Activated naive CD8-positive, alpha-beta T cell treated with anti-CD3 and anti-CD28 coated beads, Interleukin-2, amount 50 U/mL, for 16 hours (primary cell): Measurements from ENCODE around the gene CCDC187.
"Not testable (repeated sequence)": the region's sequence is repeated elsewhere in the genome, so short reads cannot be mapped to it uniquely, and the experiment has no call there.

Experiments
- DNase-seq: peaks from one replicate; pipeline ENCODE4 v3.0.0-alpha.2; 2020; ENCODE audit warnings: low read depth, low spot score

CCDC187 gene

GRCh38 chr9:136239983-136240330 is 63.9 kb downstream of the CCDC187 start:
- no peak for DNase-seq

GRCh38 chr9:136239135-136239982 is 64.5 kb downstream of the CCDC187 start:
- DNase-seq: no peak

DNA sequence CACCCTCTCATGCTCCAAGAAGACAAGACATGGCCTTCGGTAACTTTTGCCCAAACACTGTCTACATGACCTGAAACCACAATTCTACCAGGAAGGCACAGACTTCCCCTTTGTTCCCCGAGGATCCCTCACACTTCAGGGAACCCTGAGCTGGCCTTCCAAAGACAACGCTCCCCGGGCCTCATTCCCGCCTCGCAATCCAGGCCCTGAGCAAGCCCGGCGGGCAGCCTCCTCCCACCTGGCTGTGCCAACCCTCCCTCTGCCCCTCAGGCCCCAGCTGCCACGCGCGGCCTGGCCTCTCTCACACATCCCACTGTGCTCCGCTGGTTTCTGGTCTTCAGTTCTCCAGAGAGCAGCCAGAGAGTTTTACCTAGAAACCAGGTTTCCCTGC is 65.6 kb downstream of the CCDC187 start:
- no peak for DNase-seq

DNA sequence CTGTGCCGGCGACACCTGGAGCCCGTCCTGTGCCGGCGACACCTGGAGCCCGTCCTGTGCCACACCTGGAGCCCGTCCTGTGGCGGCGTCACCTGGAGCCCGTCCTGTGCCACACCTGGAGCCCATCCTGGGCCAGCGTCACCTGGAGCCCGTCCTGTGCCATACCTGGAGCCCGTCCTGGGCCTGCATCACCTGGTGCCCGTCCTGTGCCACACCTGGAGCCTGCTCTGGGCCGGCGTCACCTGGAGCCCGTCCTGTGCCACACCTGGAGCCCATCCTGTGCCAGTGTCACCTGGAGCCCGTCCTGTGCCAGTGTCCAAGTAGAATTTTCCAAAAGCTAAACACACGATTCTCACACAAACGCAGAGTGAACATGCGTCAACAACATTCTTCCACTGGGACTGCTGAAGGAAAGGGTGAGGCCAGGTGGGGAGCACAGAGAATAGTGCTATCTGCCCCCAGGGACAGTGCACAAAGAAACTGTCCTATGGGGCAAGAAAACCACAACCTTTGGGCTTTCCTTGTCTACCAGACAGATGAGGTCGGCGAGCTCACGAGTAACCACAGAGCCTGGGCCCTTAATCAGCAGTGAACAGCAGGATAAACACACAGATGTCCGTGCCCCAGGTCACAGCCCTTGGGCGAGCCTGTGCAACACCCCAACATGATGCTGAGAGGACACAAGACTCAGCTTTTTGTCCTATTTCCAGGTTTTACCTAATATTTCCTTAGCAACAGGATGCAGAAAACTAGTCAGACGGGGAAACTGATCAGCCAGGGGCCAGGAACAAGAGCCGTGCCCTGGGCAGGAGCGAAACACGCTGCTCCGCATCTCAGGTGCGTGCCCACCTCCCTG is 66.2 kb downstream of the CCDC187 start:
- no peak for DNase-seq

GRCh38 chr9:136236471-136237410 is 67.2 kb downstream of the CCDC187 start:
- DNase-seq: not testable (repeated sequence)

DNA sequence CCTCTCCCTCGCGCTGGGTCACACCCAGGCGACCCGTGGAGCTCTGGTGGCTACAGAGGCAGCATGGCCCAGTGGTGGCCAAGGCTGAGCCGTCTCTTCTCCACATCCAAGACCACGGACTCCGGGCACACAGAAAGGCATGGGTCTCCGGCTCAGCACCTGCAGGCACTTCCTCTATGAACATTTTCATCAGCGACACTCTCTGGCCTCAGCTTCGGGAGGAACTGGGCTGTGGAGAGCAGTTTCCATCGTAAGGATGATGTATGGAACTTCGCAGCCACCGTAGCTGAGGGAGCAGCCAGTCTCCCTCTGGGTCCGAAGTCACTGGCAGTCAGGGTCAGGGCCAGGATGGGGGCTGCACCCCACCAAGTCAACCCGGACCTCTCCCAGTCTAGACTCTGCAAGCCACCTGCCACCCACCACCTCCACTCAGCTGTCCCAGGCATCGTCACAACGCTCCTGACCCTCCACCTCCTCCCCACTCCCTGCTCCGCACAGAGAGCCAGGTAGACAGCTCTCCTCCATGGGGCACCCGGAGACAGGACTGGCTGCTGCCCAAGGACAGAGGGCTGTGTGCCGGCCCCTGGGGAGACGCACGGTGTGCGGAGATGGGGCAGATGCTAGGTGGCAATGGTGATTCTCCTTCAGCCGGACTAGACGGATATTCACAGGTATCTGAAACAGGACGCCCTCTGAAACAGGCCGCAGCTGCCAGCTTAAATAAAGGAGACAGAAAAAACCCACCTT is 68.0 kb downstream of the CCDC187 start:
- no peak for DNase-seq

DNA sequence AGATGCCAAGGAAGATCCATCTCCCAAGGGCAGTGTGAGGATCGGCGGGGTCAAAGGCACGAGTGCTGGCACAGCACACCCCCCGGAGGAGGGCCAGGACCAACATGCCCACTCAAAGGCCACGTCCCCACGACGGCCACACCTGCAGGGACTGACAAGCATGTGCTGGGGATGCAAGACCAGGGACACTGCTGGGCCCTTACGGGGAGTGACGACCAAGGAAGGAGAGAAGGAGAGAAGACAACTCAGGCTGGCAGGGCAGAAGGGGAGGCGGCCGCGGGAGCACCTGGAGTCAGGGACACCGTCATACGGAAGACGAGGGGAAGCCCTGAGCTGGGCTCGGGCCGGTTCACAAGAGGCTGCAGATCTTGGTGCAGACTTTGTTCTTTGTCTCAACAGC is 68.7 kb downstream of the CCDC187 start:
- DNase-seq: no peak

GRCh38 chr9:136234597-136234996 is 69.3 kb downstream of the CCDC187 start:
- no peak for DNase-seq

DNA sequence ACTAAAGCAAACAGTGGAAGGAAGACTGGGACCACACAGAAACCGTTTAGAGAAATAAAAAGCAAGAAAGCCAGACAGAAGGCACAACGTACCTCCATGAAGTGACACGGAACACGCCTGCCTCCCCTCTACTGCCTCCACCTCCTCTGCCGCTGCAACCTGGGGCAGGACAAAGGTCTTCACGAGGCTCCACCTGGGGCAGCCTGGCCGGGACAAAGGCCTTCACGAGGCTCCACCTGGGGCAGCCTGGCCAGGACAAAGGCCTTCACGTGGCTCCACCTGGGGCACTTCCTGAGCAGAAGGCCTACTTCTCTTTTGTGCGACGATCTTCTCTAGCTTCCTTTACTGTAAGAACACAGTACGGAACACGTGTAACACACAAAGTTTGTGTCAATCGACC is 70.0 kb downstream of the CCDC187 start:
- DNase-seq: no peak

DNA sequence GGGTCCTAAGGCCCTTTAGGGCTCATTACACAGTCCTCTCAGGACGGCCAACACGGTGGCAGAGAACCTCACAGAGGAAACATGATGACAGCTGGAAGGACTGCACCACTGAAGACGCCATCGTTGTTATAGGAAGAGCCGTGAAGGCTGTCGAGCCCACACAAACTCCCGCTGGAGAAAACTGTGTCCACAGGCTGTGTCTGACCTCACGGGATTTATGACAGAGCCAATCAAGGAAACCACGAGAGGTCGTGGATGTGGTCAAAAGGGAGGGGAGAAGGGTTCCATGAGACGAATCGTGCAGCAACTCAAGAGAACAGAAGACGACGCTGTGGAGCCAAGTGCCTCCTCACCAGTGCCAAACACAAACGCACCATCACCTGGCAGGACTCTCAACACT is 70.5 kb downstream of the CCDC187 start:
- no peak for DNase-seq

- no peak for DNase-seq
These were observed 70.9 kb downstream of the CCDC187 start for GRCh38 chr9:136232969-136233368.

GRCh38 chr9:136231478-136232297 is 72.2 kb downstream of the CCDC187 start:
- DNase-seq: no peak

- no peak for DNase-seq
These were observed 73.1 kb downstream of the CCDC187 start for GRCh38 chr9:136230773-136231172.

DNA sequence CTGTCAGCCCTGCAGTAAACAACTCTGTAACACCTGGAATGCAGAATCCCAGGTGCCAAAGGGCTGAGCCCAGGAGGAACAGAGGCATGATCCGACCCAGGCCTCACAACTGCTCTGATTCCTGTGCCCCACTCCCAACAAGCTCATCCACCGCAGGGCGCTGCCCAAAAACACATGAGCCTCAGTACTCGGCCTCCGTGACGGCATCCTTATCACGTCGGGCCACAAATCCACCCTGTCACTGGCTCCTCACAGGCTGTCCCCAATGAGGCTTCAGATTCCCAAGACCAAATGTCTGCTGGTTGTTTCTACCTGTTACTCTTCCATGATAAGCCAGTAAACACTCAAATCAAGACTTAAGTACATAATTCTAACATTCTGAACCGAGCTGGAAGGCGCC is 73.5 kb downstream of the CCDC187 start:
- no peak for DNase-seq

DNA sequence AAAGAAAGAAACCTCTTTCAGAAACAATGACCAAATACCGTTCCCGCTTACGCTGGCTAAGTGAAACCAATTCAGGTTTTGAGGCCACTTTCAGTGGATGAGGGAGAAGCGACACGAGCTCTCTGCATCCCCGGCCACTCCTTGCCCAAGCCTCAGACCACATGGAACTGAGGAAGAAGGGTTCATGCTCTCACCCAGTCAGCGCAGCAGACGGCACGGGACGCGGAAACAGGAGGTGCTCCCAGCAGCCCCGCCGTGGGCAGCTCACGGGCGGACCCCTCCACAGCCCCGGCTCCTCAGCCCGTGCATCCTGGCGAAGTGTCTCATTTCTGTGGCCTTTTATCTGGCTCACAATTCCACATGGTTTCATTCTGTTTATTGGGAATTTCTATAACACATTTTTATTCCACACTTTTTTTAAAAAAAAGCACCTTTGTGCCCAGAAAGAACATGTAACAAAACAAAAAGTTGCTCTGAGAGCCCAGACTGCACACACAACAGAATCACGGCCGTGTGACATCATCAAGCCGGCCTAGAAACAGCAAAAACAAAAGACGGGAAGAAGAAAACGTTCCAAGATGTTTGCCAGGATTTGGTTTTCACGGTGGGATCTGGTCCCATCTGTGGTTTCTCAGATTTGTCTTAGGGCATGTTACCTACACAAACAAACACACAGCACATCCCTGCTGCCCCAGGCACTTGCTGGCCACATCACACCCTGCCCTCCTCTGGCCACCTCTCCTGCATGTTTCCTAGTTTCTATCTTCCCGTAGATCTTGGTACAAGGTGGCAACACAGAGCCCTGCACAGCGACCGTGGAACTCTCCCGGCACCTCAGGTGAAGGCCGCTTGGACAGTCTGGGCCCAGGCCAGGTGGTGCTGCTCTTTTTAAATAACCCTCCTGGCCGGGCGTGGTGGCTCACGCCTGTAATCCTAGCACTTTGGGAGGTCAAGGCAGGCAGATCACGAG is 74.5 kb downstream of the CCDC187 start:
- no peak for DNase-seq

- DNase-seq: no peak
These were observed 75.6 kb downstream of the CCDC187 start for GRCh38 chr9:136228107-136228875.

- no peak for DNase-seq
These were observed 77.0 kb downstream of the CCDC187 start for GRCh38 chr9:136226680-136227407.
